IPS DF 19.7 (cell line): ENCODE measurements around the gene MAPK1.
"Not testable (repeated sequence)": the region's sequence is repeated elsewhere in the genome, so short reads cannot be mapped to it uniquely, and the experiment has no call there.

Experiments used
- DNase-seq: peaks from one replicate; pipeline ENCODE4 v3.0.0-alpha.2; 2013; ENCODE audit warnings: low read depth, low spot score

Gene MAPK1

DNA sequence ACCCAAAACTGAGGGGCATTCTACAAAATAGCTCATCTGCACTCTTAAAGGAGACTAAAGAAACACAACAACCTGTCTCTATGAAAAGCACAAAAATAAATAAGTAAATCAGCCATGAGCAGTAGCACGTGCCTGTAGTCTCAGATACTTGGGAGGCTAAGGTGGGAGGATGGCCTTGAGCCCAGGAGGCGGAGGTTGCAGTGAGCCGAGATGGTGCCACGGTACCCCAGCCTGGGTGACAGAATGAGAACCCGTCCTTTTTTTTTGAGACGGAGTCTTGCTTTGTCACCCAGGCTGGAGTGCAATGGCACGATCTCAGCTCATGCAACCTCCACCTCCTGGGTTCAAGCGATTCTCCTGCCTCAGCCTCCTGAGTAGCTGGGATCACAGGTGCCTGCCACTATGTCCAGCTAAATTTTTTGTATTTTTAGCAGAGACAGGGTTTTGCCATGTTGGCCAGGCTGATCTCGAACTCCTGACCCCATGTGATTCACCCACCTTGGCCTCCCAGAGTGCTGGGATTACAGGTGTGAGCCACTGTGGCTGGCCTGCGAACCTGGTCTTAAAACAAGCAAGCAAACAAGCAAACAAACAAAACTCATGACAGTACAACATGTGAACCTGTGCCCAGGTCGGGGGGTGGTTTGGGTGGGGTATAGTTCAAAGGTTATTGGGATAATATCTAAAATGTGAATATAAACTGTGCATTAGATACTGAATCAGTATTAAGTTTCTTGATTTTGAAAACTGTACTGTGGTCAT lies 76.4 kb downstream of the MAPK1 start:
- DNase-seq: not testable (repeated sequence)

DNA sequence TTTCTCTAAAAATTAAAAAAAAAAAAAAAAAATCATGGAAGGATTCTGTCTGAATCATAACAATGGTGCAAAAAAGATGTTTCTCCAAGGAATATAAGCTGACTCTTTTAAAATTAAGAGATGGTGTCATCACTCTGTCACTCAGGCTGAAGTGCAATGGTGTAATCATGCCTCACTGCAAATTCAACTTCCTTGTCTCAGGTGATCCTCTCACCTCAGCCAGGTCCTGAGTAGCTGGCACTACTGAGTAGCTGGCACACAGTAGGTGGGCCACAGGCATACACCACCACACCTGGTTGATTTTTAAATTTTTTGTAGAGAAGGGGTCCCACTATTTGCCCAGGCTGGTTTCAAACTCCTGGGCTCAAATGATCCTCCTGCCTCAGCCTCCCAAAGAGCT lies 77.1 kb downstream of the MAPK1 start:
- no peak for DNase-seq

DNA sequence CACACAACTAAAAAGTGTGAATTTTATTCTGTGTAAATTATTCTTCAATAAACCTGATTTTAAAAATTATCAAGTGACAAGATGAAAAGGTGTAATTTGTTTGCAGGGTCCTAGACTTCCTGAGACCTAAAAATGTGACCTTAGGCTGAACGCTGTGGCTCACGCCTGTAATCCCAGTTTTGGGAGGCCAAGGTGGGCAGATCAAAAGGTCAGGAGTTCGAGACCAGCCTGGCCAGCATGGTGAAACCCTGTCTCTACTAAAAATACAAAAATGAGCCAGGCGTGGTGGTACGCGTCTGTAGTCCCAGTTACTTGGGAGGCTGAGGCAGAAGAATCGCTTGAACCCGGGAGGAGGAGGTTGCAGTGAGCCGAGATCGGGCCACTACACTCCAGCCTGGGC lies 79.9 kb downstream of the MAPK1 start:
- DNase-seq: not testable (repeated sequence)

DNA sequence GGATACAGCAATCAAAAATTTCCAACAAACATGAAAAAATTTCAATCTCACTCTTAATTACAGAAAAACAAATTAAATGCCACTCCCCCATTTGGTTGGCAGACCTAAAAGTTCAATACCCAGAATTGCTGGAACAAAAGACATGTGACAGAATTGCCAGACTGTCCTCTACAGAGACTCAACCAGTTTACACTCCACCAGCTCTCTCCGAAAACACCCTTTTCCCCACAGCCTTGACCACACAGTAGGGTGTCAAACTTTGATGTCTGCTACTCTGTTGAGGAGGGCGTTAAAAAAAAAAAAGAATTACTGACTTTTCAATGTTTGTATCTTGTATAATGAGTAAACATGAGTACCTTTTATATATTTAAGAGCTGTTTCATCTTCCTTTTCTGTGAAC lies 87.2 kb downstream of the MAPK1 start:
- no peak for DNase-seq

DNA sequence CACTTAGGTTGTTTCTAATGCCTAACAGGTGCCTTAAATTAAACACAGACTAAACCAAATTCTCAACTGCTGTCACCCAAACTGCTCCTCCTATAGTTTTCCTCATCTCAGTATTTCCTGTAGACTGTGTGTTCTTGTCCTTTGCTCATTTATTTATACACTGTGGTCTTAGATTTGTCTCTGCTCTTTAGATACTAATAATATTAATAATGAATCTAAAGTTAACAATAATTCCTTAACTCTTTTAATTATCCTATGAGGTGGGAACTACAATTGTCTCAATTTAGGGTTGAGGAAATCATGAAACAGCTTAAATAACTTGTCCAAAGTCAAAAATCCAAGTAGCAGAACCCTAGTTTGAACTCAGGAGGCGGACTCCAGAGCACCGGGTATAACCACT lies 88.0 kb downstream of the MAPK1 start:
- no peak for DNase-seq

DNA sequence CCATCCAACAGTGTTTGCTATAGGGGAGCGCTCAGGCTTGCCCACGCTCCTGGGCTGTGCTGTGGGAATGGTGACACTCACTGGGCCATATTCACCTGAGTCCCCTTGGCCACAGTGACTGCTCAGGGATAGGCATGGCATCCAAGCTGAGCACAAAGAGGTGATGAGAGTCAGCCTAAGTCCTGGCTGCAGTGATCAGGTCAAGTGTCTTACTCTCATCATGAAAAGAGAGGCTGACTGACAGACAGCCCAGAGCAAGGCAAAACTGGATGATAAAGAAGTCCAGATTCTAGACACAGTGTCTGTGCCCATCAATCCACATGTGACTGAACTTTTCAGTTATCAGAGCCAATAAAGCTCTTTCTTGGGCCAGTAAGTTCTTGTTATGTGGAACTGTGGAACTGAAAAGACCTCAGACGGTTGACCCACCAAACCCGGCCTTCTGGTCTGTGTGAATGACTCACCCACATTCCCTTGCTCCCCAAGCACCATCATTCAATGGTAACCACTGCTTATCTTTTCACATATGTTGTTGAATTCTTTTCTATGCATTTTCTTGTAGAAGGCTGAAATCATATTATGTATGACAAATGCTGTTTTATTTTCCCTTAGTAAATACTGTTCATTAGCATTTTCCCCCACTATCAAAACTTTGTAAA lies 88.6 kb downstream of the MAPK1 start:
- DNase-seq: no peak

DNA sequence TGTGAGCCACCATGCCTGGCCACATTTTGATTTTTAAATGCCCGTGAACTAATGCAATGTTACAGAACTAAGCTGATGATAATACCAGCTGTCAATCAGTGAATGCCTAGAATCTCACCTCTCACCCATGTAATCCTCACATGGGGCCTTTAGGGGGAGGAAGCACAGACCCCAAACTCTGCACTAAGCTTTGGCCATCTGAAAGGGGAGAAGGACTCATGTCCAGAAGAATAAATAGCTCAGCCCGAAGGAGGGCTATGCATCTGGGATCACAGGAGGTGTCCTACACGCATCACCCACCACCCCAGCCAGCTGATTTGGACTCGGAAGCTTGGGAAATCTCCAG lies 95.8 kb downstream of the MAPK1 start:
- DNase-seq: no peak

DNA sequence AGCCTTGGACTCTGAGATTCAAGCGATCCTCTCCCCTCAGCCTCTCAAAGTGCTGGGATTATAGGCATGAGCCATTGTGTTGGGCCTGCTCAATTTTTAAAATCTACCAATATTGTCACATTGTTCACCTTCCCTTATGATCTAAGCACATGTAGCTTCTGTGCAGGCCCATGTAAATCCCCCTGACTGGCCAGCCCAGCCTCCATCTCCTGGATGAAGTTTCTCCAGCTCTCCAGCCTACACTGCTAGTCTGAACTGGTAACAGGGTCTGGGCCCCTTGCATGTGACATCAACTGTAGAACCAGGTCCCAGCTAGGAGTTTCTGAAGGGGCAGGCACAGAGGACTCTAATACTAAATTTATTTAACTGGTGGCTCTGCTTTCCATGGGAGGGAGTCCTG lies 99.0 kb downstream of the MAPK1 start:
- no peak for DNase-seq

DNA sequence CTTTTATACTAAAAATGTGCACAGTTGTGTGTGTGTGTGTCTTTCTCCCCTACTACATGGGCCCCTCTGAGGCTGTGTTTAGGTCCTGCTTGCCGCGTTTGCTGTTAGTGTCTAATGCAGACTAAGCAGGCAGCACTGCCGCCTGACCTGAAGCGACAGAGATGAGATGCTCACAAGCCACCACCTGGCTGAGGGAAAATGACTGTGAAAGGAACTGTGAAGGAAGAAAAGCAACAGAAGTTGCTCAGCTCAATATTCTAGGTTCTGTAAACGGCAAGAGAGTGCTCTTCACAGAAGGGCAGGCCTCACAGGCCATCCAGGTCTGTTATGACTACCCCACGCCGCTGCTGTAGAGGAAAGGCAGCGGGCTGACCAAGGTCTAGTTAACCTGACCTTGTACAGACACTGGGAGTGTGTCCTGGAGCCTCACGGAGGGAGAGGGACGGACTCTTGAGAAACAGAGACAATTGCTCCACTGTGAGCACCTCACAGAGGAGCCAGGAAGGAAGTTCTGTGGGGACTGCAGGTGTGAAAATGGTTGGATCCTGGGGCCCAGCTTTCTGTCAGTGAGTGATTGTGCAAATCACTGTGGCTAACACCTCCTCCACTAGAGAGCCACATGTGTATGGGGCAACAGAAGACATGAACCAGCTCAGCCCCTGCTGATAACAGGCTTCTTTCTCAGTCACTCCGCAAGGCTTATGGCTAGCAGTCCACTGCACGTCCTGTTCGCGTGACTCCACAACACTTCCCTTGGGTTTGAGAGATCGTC lies 100.6 kb downstream of the MAPK1 start:
- DNase-seq: no peak

DNA sequence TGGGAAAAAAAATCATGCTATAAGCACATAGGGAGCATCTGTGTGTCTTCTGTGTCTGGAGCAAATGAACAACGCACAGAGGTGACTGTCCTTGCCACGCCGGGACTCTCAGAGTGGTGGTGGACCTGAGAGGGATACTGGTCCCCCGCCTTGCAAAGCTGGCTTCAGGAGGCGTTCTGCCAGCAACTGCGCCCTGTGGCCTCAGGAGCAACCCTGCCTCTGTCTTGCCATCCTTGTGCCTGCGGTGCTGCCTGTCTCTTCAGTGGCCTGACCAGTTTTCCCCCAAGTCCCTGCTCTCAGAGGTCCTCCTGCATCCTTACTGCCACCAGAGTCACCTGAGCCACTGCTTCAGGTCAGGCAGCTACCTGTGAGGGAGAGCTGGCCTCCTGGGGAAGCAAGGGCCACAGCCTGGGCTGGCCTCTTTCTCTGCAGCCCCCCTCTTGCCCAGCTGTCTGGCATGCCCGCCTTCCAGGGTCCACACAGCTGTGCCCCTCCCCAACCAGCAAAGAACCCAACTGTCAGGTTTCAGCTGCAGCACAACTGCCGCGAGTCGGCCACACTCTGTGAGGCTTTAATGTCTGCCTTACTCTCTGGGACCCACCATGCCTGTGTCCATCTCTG lies 101.4 kb downstream of the MAPK1 start:
- no peak for DNase-seq

DNA sequence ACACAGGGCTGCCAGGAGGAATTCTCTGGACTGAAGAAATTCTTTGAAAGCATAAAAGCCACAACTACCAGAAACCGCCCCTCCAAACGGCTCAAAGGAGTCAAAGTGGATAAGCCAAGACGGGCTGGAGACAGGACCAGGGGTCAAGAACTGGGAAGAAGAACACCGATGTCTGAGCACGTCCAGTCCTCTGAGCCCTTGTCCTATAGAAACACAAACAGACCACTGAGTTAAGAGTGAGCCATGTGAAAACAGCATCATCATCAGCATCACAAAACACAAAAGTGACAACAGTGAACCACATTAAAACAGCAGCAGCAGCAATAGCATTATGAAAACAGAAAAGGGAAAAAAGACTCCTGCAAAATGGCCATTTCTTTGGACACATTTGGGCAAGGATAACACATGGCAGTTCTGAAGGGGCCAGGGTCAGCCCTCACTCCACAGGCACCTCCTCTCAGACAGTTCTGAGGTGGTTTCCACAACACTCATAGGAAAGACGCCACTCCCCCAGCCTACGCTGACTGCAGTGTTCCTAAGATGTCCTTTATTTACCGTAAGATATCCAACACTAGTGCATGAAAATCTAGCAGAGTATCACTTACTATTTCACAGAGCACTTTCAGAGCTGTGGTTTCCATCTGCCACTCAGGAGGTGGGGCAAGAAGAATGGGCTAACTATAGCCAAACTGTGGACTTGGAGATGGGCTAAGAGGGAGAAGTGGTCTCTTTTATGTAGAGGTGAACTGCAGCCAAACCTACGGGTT lies 103.2 kb downstream of the MAPK1 start:
- no peak for DNase-seq

DNA sequence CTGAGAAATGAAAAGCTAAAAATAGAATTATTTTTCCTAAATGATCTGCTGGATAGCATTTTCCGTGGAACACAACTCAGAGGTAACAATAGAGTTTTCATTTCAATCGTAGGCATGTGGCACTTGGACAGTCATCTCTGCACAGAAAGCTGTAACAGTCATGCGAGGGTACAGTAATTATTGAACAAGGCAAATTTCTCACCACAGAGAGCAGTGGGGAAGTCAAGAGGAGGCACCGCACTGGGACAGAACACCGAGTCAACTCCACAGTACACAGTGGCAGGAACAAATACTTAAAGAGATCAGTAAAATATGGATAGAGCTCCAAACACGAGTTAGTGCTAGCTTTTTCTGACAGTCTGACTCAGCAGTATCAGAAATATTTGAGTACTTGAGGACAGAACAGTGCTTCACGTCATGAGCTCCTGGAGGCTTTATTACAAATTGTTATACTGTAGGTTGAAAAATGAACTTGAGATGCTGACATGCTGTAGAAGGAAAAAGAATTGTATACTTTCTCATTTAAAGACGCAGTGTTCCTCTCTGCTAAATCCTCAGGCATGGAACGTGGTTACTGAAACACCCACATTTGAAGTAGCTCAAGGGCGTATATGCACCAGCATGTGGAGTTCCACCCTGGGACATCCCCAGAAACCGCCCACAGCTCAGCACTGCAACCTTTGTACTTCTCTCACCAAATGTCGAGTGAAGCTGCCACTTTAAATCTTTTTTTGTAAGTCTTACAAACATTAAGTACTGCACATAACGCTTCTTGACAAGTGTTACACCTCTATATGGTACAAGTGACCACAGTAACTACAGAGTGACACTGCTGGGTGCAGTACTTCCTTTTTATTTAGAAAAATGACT lies 104.5 kb downstream of the MAPK1 start:
- no peak for DNase-seq

DNA sequence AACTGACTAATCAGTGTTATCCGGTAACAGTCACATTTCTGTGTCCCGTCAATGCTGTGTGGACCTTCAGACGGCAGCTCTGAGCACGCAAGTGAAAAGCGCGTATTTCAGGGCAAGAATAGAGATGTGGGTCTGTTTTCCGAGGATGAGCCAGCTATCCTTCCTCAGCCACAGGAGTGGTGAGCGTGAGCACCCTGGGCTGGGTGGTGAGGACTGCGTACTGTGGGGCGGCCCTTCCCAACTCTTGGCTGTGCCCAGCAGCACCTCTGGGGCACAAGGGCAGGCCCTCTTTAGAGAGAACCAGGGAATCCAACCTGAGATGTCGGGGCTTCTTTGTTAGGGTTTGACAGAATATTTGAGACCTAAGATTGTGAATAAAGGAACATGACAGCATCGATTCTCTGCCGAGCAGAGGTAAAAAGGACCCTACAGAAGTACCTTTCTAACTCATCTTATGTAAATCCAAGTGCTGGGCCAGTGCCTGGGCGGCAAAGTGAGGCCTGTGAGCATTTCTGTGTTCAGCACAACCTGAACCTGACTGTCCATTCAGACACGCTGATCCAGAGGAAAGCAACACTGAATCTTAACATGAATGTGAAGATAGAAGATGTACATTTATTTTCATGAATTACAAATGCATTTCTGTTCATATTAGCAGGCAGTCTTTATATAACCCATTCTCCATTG lies 105.3 kb downstream of the MAPK1 start:
- no peak for DNase-seq

DNA sequence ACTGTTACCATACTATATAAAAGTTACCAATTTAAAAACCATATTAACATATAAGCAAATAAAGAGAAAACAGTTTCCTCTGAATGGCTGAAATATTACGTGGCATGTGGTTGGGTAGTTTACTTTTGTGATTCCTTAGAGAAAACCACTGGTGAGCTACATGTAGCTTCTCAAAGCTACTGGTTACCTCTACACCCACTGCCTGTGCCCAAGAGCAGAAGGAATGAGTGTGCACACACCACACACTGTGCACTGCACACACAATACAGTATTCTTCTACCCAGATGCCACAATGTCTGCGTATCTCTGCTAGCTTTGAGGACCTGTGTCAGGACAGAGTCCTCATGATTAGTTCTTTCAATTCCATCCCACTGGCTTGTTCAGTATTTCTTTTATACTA lies 106.4 kb downstream of the MAPK1 start:
- DNase-seq: no peak

DNA sequence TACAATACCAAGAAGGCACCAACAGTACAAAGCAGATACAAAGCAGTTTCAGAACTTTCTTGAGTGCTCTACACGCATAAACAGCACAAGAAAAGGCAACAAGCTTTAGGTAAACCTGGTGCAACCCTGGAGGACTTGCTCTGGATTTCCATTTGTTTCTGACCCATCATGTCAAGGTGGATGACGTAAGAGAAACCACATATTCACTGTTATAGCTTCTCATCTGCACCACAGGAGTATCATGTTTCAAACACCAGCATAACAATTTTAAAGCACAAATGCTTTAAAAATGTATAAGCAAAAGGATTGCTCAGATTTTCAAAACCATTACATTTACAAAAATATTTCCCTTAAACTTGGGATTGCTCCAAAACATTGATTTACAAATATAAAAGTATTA lies 106.8 kb downstream of the MAPK1 start:
- no peak for DNase-seq

DNA sequence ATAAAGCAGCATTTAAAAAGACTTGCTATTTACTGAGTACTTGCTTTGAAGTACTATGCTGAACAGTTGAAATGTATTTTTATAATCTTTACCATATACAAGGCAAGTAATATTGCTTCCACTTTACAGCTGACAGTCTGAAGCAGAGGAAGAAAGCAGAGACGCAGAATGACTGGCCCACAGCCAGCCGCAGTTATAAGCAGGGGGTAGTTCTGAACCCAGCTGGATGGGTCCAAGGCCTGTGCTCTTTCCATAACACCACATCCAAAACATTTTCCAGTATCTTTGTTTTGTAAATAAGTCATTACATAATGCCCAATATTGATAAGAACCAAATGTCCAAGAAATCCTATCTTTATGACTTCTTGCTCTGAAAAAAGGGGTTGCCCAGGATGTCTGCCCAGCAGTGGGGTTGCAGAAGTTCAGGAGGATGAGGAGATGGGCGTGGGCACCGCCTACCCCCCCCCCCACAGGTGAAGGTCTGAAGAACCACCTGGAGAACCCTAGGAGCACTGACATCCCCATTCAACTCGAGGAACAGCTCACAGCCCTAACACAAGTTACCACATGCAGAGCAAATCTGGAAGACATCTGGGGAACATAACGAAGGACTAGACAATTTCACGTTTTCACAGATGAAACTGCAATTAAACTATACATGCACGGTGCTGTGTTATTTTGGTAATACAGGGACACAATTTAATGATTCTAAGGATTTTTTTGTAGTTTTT lies 107.6 kb downstream of the MAPK1 start:
- no peak for DNase-seq

DNA sequence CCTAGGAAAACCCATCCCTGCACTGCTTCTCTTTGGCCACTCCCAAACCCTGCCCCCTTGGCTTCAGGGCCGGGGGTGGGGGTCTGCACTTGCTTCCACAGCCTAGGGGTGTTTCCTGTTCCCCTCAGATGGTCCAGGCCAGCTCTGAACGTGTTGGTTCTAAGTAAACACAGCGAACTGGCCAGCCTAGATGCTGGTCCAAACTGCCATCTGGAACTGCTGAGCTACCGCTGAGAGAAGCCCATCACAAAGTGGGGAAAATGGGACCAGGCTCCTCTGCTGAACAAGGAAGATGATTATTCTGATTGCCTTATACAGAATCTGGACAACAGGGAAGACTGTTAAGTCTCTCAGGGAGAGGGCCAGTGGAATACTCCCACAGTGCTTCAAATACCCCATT lies 108.4 kb downstream of the MAPK1 start:
- DNase-seq: no peak

DNA sequence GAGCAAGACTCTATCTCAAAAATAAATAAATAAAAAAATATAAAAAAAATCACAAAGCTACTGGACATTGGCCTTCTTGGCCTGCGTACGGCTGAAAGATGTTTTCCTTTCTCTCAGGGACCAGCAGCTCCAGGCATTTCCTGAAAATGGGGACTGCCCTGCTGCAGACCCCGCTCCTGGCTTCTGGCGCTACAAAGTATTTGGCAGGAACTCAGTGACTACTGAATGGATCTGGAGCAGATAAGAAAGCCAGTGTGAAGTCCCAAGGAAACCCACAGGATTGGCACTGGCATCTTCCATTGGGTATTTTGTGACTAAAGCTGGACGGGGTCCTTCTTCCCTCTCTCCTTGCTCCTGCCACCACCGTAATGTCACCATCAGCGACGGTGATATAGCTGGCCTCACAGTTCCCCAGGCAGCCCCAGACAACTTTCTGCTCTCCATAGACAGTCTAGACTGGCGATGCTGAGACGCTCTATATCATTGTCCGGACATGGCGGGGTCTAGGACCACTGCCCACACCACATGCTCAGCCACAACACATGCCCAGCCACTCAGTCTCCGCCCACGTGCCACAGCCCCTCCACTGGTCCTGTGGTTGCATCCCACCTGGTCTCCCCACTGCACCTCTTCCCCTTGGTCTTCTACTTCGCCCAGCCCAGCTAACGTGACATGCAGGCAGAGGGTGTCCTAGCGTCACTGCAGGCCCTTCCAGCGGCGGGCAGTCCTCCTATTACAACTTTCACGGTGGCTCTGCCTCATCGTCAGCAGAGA lies 109.2 kb downstream of the MAPK1 start:
- DNase-seq: no peak

DNA sequence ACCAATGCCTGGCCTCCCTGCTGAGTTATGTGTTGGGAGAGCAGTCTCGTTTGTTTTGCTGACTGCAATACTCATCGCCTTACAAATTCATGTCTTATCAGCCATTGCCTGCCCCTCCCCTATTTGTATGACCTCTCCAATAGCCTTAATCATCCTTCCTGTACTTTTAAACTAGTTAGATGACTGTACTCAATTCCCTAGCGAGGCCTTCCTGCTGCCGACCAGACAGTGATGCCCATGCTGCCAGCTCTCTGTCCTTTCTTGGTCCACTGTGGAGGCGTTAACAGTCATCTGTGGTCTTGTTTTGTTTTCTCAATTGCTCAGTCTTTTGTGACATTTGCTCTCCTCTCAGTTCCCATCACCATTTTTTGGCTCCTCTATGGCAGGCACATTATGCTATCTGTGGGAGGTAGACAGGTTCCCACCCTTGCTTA lies 111.6 kb downstream of the MAPK1 start:
- DNase-seq: no peak
